Type B pancreatic cell (in vitro differentiated cells): ENCODE measurements around the gene CEP83. TPM values are rescaled to one million over a fixed set of nuclear protein-coding genes. Genes with fewer than 3 reads are reported as not detected.

Experiments
- DNase-seq: peaks from one replicate; pipeline ENCODE4 v3.0.0; 2021; ENCODE audit warnings: mixed read lengths; ENCODE audit not compliant: unreplicated experiment; ENCODE audit errors: extremely low spot score
- H3K27ac Mint-ChIP-seq: 2 replicates; pipeline ENCODE4 v1.8.0; 2021; ENCODE audit warnings: mild to moderate bottlenecking, mixed read lengths
- H3K27me3 Mint-ChIP-seq: 2 replicates; pipeline ENCODE4 v1.8.0; 2021; ENCODE audit warnings: mixed read lengths
- H3K36me3 Mint-ChIP-seq: 2 replicates; pipeline ENCODE4 v1.8.0; 2021; ENCODE audit warnings: mixed read lengths
- H3K4me1 Mint-ChIP-seq: one replicate; pipeline ENCODE4 v1.8.0; 2021; ENCODE audit warnings: mixed read lengths; ENCODE audit not compliant: unreplicated experiment
- H3K4me3 Mint-ChIP-seq: 2 replicates; pipeline ENCODE4 v1.8.0; 2021; ENCODE audit warnings: mild to moderate bottlenecking, mixed read lengths
- H3K9me3 Mint-ChIP-seq: 2 replicates; pipeline ENCODE4 v1.8.0; 2021; ENCODE audit warnings: mixed read lengths
- CTCF ChIP-seq: fragments of 200-600 bp; sonication (generic); conservative IDR thresholded peaks from 2 replicates; pipeline ENCODE4 v1.5.0; 2021; ENCODE audit warnings: antibody characterized with exemption, mild to moderate bottlenecking
- total RNA-seq: library from RNA; stranded (reverse); gene quantifications from 2 replicates; pipeline ENCODE4 v1.2.1, GENCODE V29; 2021; ENCODE audit warnings: low replicate concordance

CEP83 gene
- total RNA-seq, 1 donor from 2014 or later = 22.1 TPM

GRCh38 chr12:94338006-94338794 is 121.5 kb downstream of the CEP83 start:
- Mint-ChIP-seq H3K27me3 (no peaks in the 10 kb centered on the region), H3K36me3 (peaks cover 3% of the 10 kb centered on the region), H3K4me1 (no peaks in the 10 kb centered on the region), H3K4me3 (no peak overlapping the region), H3K9me3 (no peaks in the 10 kb centered on the region), H3K27ac (no peak overlapping the region)
- DNase-seq = no peak
- TF ChIP-seq CTCF = no peak

- H3K27me3 Mint-ChIP-seq = no peaks in the 10 kb centered on the region
- H3K4me1 Mint-ChIP-seq = no peaks in the 10 kb centered on the region
- TF ChIP-seq CTCF = no peak
- H3K9me3 Mint-ChIP-seq = no peaks in the 10 kb centered on the region
- no peak for DNase-seq
- H3K4me3 Mint-ChIP-seq = no peak overlapping the region
- H3K36me3 Mint-ChIP-seq = peaks cover 4% of the 10 kb centered on the region
- no peak overlapping the region for H3K27ac Mint-ChIP-seq
Measured at GRCh38 chr12:94336211-94336925, 123.3 kb downstream of the CEP83 start.

GRCh38 chr12:94333396-94333795 is 126.3 kb downstream of the CEP83 start:
- no peaks in the 10 kb centered on the region for H3K9me3 Mint-ChIP-seq
- H3K4me3 Mint-ChIP-seq = no peak overlapping the region
- no peaks in the 10 kb centered on the region for H3K27me3 Mint-ChIP-seq
- TF ChIP-seq CTCF = no peak
- H3K27ac Mint-ChIP-seq = no peak overlapping the region
- H3K36me3 Mint-ChIP-seq = peaks cover 7% of the 10 kb centered on the region
- H3K4me1 Mint-ChIP-seq = no peaks in the 10 kb centered on the region
- DNase-seq = no peak

- no peak overlapping the region for H3K4me3 Mint-ChIP-seq
- TF ChIP-seq CTCF = no peak
Measured at GRCh38 chr12:94329366-94329765, 130.3 kb downstream of the CEP83 start.

GRCh38 chr12:94327809-94328208 is 131.9 kb downstream of the CEP83 start:
- TF ChIP-seq CTCF = no peak
- Mint-ChIP-seq H3K27ac (no peak overlapping the region), H3K4me1 (no peaks in the 10 kb centered on the region), H3K36me3 (peaks cover 34% of the 10 kb centered on the region), H3K4me3 (no peak overlapping the region), H3K27me3 (no peaks in the 10 kb centered on the region), H3K9me3 (peaks cover 4% of the 10 kb centered on the region)
- no peak for DNase-seq

More at GRCh38 chr12:94329366-94329765, 130.3 kb downstream of the CEP83 start:
- Mint-ChIP-seq H3K27ac (no peak overlapping the region), H3K27me3 (no peaks in the 10 kb centered on the region), H3K4me1 (no peaks in the 10 kb centered on the region), H3K9me3 (no peaks in the 10 kb centered on the region), H3K36me3 (peaks cover 26% of the 10 kb centered on the region)
- DNase-seq = no peak
